ENCODE measurements around the gene RALGPS1. TPM values are rescaled to one million over a fixed set of nuclear protein-coding genes. Genes with fewer than 3 reads are reported as not detected.

RALGPS1 gene
- total and polyA plus RNA-seq, 2 of the 8 experiments (the other 6 are each of a cell fraction or from before 2014, with no cell fraction given): 20.0 to 23.5 TPM

DNA sequence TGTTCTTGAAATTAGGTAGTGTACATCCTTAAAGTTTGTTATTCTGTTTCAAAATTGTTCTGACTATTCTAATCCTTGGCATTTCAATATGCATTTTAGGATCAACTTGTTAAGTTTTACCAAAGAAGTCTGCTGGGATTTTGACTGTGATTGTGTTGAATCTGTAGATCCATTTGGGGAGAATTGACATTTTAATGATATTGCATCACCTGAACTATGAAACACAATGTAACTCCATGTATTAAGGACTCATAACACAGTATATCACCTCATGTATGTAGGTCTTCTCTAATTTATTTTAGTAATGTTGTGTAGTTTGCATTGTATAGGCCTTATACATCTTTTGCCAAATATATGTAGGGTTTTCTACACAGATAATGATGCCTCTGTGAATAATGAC, 77.8 kb downstream of the RALGPS1 start (continued):
- no peak for TF ChIP-seq SIRT6 (IDR thresholded peaks at IDR 0.05; ENCODE audit: low read length)
- no peak for TF ChIP-seq BACH1 (IDR thresholded peaks at IDR 0.05; ENCODE audit: low read length)
- no peak for TF ChIP-seq ASH2L (IDR thresholded peaks at IDR 0.05; ENCODE audit: low read length)
- TF ChIP-seq CREB1 (IDR thresholded peaks at IDR 0.05): no peak
- TF ChIP-seq SRF (IDR thresholded peaks at IDR 0.05; ENCODE audit: low read depth, low read length): no peak

All from H1 (cell line).